A549 (cell line): ENCODE data around the gene CLEC10A. TPM values are rescaled to one million over a fixed set of nuclear protein-coding genes. Genes with fewer than 3 reads are reported as not detected.
"Not testable (repeated sequence)": the region's sequence is repeated elsewhere in the genome, so short reads cannot be mapped to it uniquely, and the experiment has no call there.

Source experiments
- ATAC-seq, 2 experiments: fragments of 200-7000 bp in 1 of 2; fragments of >200 bp in 1 of 2; cut with Nextera tagmentation in 1 of 2; cut with Tn5 transposase in 1 of 2; 3 replicates each; pipeline versions ENCODE4 v1.8.0 to v1.9.1; 2018 to 2020; ENCODE audit warnings: mild to moderate bottlenecking in 1 of 2, moderate library complexity in 1 of 2
- CTCF ChIA-PET: fragments of 300-600 bp; sonication (Branson Sonifier 250); formaldehyde crosslinking; extraction: SDS; loops from one replicate; lab custom pipeline; 2021; ENCODE audit warnings: antibody characterized with exemption, inconsistent platforms; lab: Yijun Ruan, JAX
- POLR2A ChIA-PET: fragments of 350-600 bp; formaldehyde crosslinking; extraction: SDS; loops from one replicate; lab custom pipeline; 2021; ENCODE audit warnings: antibody characterized with exemption, inconsistent platforms; lab: Yijun Ruan, JAX
- DNase-seq, 2 experiments: peaks; one replicate each; pipeline versions ENCODE4 v3.0.0 to v3.0.0-alpha.2; 2011 to 2016; ENCODE audit warnings: low read depth in 1 of 2, low spot score in 1 of 2
- FAIRE-seq: peaks from 2 replicates; lab custom pipeline; 2011; peaks lifted over from hg19 to GRCh38; lab: Jason Lieb, UNC
- H3K27ac ChIP-seq, 2 experiments: fragments of >200 bp; sonication (Bioruptor Twin); formaldehyde crosslinking; 3 replicates each; pipeline ENCODE4 v1.5.1; 2016 to 2017
- H3K4me1 ChIP-seq: fragments of >200 bp; sonication (Bioruptor Twin); formaldehyde crosslinking; 3 replicates; pipeline ENCODE4 v1.6.1; 2016
- H3K4me2 ChIP-seq: fragments of >200 bp; sonication (Bioruptor Twin); formaldehyde crosslinking; 3 replicates; pipeline ENCODE4 v1.6.1; 2016
- H3K4me3 ChIP-seq: fragments of >200 bp; sonication (Bioruptor Twin); formaldehyde crosslinking; 3 replicates; pipeline ENCODE4 v1.5.1; 2016
- H3K9me3 ChIP-seq: fragments of >200 bp; sonication (Bioruptor Twin); formaldehyde crosslinking; 3 replicates; pipeline ENCODE4 v1.6.1; 2016
- BCL3 ChIP-seq: fragments of >200 bp; sonication (Bioruptor Twin); formaldehyde crosslinking; IDR thresholded peaks from 3 replicates; pipeline ENCODE4 v1.6.1; 2016
- CBX2 ChIP-seq: fragments of 200-600 bp; sonication (generic); IDR thresholded peaks from 2 replicates; pipeline ENCODE4 v1.6.1; 2016; ENCODE audit warnings: low read depth, mild to moderate bottlenecking, borderline replicate concordance
- ELK1 ChIP-seq: fragments of 150-350 bp; IDR thresholded peaks from 2 replicates; pipeline ENCODE4 v1.6.1; 2014; ENCODE audit warnings: low read depth, mild to moderate bottlenecking, low read length
- ESRRA ChIP-seq: fragments of 150-350 bp; IDR thresholded peaks from 2 replicates; pipeline ENCODE4 v1.6.1; 2014; ENCODE audit warnings: mild to moderate bottlenecking, low read length, borderline replicate concordance
- FOSB ChIP-seq: fragments of 250-450 bp; sonication (Bioruptor Pico); IDR thresholded peaks from 2 replicates; pipeline ENCODE4 v1.5.0; 2020; ENCODE audit warnings: mild to moderate bottlenecking, moderate library complexity
- FOXS1 ChIP-seq: fragments of 250-450 bp; sonication (Bioruptor Pico); IDR thresholded peaks from 2 replicates; pipeline ENCODE4 v1.5.0; 2020; ENCODE audit warnings: mild to moderate bottlenecking, moderate library complexity
- GATA3 ChIP-seq: IDR thresholded peaks from 2 replicates; pipeline ENCODE4 v1.6.1; 2012; ENCODE audit warnings: borderline replicate concordance
- HES2 ChIP-seq: fragments of >200 bp; sonication (Bioruptor Twin); formaldehyde crosslinking; IDR thresholded peaks from 2 replicates; pipeline ENCODE4 v1.6.1; 2016
- HEYL ChIP-seq: fragments of 250-450 bp; sonication (Bioruptor Pico); IDR thresholded peaks from 2 replicates; pipeline ENCODE4 v1.8.0; 2021; ENCODE audit warnings: mild to moderate bottlenecking, moderate library complexity
- HOXA7 ChIP-seq: fragments of 250-450 bp; sonication (Bioruptor Pico); IDR thresholded peaks from 2 replicates; pipeline ENCODE4 v1.5.0; 2020; ENCODE audit warnings: mild to moderate bottlenecking, moderate library complexity
- KDM5A ChIP-seq: fragments of 200-600 bp; sonication (generic); IDR thresholded peaks from 2 replicates; pipeline ENCODE4 v1.6.1; 2016; ENCODE audit warnings: antibody characterized with exemption, mild to moderate bottlenecking
- MAFK ChIP-seq: fragments of 450-650 bp; IDR thresholded peaks from 2 replicates; pipeline ENCODE4 v1.6.1; 2014; ENCODE audit not compliant: partially characterized antibody
- MAX ChIP-seq: IDR thresholded peaks from 2 replicates; pipeline ENCODE4 v1.6.1; 2012
- PBX3 ChIP-seq: IDR thresholded peaks from 2 replicates; pipeline ENCODE4 v1.6.1; 2012
- POLR2AphosphoS2 ChIP-seq: conservative IDR thresholded peaks from 2 replicates; pipeline ENCODE4 v1.6.1; 2012; ENCODE audit warnings: low read length, improper control_type of control experiment, inconsistent platforms
- RARB ChIP-seq: fragments of 250-450 bp; sonication (Bioruptor Pico); IDR thresholded peaks from 2 replicates; pipeline ENCODE4 v1.8.0; 2021; ENCODE audit warnings: mild to moderate bottlenecking, moderate library complexity
- RCOR1 ChIP-seq: fragments of 150-350 bp; IDR thresholded peaks from 2 replicates; pipeline ENCODE4 v1.6.1; 2014; ENCODE audit warnings: antibody characterized with exemption, low read length, low read depth
- REST ChIP-seq: fragments of 200-600 bp; sonication (generic); IDR thresholded peaks from 2 replicates; pipeline ENCODE4 v1.6.1; 2016; ENCODE audit warnings: antibody characterized with exemption, mild to moderate bottlenecking, moderate library complexity
- RNF2 ChIP-seq: fragments of 200-600 bp; sonication (generic); IDR thresholded peaks from 2 replicates; pipeline ENCODE4 v1.6.1; 2016; ENCODE audit warnings: low read depth, mild to moderate bottlenecking, antibody characterized with exemption, moderate library complexity, borderline replicate concordance
- SMC3 ChIP-seq: fragments of >200 bp; sonication (Bioruptor Twin); formaldehyde crosslinking; IDR thresholded peaks from 3 replicates; pipeline ENCODE4 v1.6.1; 2018; ENCODE audit warnings: inconsistent platforms
- ZFP36 ChIP-seq: fragments of 450-650 bp; IDR thresholded peaks from 2 replicates; pipeline ENCODE4 v1.6.1; 2014; ENCODE audit warnings: borderline replicate concordance; ENCODE audit not compliant: partially characterized antibody
- ZNF302 ChIP-seq: fragments of 250-450 bp; sonication (Bioruptor Pico); IDR thresholded peaks from 2 replicates; pipeline ENCODE4 v1.9.0; 2021; ENCODE audit warnings: inconsistent platforms, mild to moderate bottlenecking, moderate library complexity
- WGBS: methylation state at CpG from one replicate; pipeline ENCODE4 v1.1.6; 2017; ENCODE audit errors: missing lambda C conversion rate; 5-methylcytosine and 5-hydroxymethylcytosine counted together
- polyA plus RNA-seq, 4 experiments: library from polyadenylated mRNA; depleted of rRNA in 3 of 4; stranded (reverse); fragments of >200 nt; fragmentation: RNase III in 1 of 4; extraction: RNeasy Plus Mini Kit Qiagen cat#74134 plus additional on column Dnase treatment in 1 of 4; gene quantifications; 2 replicates in 3 of 4; 3 replicates in 1 of 4; pipeline ENCODE4 v1.2.3, GENCODE V29; 2011 to 2017

Gene CLEC10A
- polyA plus RNA-seq, 2 of the 4 experiments (the other 2 are of a cell fraction), result not detected

- no peak for TF ChIP-seq ELK1
- no peak for TF ChIP-seq MAX
- TF ChIP-seq, all 56 proteins: peak for 0
Observed at GRCh38 chr17:7102421-7102820, 22.4 kb upstream of the CLEC10A start (continued).

- no peak for TF ChIP-seq MAFK
- TF ChIP-seq FOSB, result no peak
- TF ChIP-seq GATA3, result no peak
- no peak for TF ChIP-seq ZFP36
- no peak for TF ChIP-seq HEYL (CRISPR knock-in tag)
- no peak for TF ChIP-seq ZNF302
- no peak for TF ChIP-seq RARB
- WGBS, result 77% methylated on average over 14 of the region's 14 CpGs
Observed at GRCh38 chr17:7101531-7101930, 21.5 kb upstream of the CLEC10A start.

GRCh38 chr17:7100641-7101379 lies 20.8 kb upstream of the CLEC10A start:
- H3K4me1 ChIP-seq, FAIRE-seq, ATAC-seq, H3K4me3 ChIP-seq, DNase-seq, H3K27ac ChIP-seq, H3K9me3 ChIP-seq, H3K4me2 ChIP-seq: not testable (repeated sequence)
- POLR2A ChIA-PET, result interaction anchor here (0.6 kb wide), 1 partner anchor 32 kb away, joined by 7 read pairs; no protein-coding TSS in a partner anchor
- CTCF ChIA-PET, result interaction anchor here (1.0 to 2.6 kb wide), 7 partner anchors 24 to 77 kb away, joined by 4 to 17 read pairs (median 7); no protein-coding TSS in a partner anchor
- 76% methylated on average over 50 of the region's 50 CpGs for WGBS

More at GRCh38 chr17:7101531-7101930, 21.5 kb upstream of the CLEC10A start:
- Histone ChIP-seq H3K9me3 (no peaks in the 10 kb centered on the region), H3K4me1 (peaks cover 6% of the 10 kb centered on the region), H3K27ac (no peak overlapping the region), H3K4me2 (no peak overlapping the region), H3K4me3 (no peak overlapping the region)
- FAIRE-seq (no peak), ATAC-seq (peak in 1 of 2 experiments; percentile 16; a peak in 3 of 6 replicates), DNase-seq (no peak)
- ChIA-PET POLR2A (no interaction called here), CTCF (interaction anchor here (1.0 to 2.6 kb wide), 8 partner anchors 13 to 77 kb away, joined by 3 to 17 read pairs (median 4); partner anchors contain the start of gene ASGR2)

- no peak for DNase-seq
- peaks cover 6% of the 10 kb centered on the region for H3K4me1 ChIP-seq
- H3K9me3 ChIP-seq, result no peaks in the 10 kb centered on the region
- H3K4me3 ChIP-seq, result no peak overlapping the region
- WGBS, result 75% methylated on average over 13 of the region's 13 CpGs
- ATAC-seq, result no peak
- FAIRE-seq, result no peak
- ChIA-PET POLR2A (no interaction called here), CTCF (interaction anchor here (0.6 to 1.6 kb wide), 6 partner anchors 11 to 78 kb away, joined by 3 to 8 read pairs (median 4); no protein-coding TSS in a partner anchor)
- H3K4me2 ChIP-seq, result no peak overlapping the region
- H3K27ac ChIP-seq, result no peak overlapping the region
- TF ChIP-seq RNF2 (no peak), ESRRA (no peak), BCL3 (no peak), FOXS1 (no peak), REST (no peak), SMC3 (no peak), HOXA7 (no peak), RCOR1 (no peak), PBX3 (no peak), KDM5A (no peak), POLR2AphosphoS2 (no peak), CBX2 (no peak), HES2 (no peak)
Observed at GRCh38 chr17:7098802-7099459, 18.9 kb upstream of the CLEC10A start.
